SW480 (cell line): ENCODE measurements around the gene ATAD3C.
"Not testable (repeated sequence)": the region's sequence is repeated elsewhere in the genome, so short reads cannot be mapped to it uniquely, and the experiment has no call there.

ENCODE experiments used
- DNase-seq: peaks from one replicate; pipeline ENCODE4 v3.0.0-alpha.2; 2016; ENCODE audit warnings: low spot score

Gene ATAD3C

DNA sequence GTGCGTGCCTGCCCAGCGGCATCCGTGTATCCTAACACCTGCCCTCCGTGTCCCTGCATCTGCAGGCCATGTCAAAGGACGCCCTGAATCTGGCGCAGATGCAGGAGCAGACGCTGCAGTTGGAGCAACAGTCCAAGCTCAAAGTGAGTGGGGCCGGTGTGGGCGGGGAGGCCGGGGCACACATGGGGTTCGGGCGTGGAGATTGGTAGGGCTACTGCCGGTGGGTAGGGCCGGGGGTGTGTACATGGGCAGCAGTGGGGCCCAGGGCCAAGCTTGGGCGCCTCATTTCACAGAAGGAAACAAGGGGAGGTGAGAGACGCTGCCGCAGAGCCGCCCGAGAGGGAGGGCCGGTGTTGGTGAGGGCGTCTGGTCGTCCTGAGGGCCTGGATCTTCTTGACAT is 1.1 kb downstream of the ATAD3C start:
- DNase-seq = not testable (repeated sequence)

DNA sequence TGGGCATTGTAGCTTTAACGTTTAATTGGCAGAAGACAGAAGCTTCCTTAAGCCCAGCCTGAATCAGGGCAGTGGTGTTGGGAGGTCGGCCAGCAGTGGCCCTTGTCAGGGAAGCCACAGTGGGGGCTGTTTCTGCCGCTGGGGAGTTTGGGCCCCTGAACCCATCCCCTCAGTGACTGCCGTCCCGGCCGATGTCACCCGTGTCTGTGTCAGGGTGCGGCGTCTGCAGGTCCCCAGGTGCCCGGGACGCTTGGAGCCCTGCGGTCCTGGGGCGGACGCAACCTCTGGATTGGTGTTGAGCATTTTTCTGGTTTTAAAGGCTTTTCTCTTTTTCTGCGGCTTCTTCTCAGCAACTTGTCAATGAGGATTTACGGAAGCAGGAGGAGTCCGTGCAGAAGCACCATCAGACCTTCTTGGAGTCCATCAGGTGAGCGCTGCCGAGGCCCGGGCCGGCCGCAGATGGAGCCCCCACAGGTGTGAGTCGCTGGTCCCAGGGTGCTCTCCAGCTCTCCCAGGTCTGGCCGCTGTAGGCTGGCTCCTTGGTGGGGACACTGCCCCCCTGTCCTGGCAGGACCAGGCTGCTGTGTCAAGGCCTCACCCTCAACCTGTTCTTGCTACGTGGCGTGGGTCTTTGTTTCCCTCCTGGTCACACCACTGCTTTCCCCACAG is 2.3 kb downstream of the ATAD3C start:
- no peak for DNase-seq

DNA sequence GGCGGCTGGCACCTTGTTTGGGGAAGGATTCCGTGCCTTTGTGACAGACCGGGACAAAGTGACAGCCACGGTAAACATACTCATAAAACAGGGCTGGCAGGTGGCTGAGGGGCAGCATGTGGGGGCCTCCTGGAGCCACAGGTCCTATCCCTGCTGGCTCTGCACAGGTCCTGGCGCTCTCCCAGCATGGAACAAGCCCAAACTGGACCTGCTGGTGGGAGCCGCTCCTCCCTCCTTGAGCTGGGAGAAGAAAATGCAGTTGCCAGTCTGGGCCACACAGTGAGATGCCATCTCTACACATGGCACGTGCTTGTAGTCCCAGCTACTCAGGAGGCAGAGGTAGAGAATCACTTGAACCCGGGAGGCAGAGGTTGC is 2.9 kb downstream of the ATAD3C start:
- not testable (repeated sequence) for DNase-seq

DNA sequence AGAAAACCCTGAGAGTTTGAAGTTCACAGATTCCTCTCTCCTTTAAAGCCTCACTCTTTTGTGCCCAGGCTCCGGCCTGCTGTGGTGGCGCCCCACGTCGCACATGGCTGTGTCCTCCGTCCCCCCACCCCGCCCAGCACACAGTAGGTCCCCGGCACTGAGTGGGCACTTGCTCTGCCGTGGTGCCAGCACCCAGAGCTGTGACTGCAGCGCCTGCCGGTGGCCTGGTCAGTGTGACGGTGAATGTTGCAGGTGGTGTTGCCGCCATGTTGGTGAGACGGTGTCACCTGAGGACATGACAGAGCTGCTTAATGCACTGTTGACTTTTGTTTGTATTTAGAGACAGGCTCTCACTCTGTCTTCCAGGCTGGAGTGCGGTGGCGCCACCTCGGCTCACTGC is 3.4 kb downstream of the ATAD3C start:
- DNase-seq = no peak

DNA sequence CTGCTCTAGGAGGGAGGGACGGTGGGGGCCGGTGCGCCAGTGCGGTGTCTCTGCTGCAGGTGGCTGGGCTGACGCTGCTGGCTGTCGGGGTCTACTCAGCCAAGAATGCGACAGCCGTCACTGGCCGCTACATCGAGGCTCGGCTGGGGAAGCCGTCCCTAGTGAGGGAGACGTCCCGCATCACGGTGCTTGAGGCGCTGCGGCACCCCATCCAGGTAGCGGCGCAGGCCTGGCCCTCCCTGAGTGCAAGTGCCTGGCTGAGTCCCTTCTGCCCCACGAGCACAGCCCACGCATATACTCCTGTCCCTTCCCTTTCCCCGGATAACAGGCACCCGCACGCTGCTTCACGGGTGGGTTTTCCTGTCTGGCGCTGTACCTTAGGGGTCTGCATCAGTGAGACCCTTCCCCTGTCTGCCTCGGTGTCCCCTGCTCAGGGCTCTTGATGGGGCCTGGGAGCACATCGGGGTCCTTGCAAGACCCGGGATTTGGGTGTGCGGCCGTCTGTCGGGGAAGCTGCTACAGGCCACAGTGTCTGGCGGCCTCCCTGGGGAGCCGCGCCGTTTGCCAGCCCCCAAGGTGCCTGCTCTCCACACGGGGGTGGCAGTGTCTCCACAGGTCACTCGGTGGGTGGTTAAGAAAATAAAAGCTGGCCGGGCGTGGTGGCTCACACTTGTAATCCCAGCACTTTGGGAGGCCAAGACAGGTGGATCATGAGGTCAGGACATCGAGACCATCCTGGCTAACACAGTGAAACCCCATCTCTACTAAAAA is 5.0 kb downstream of the ATAD3C start:
- not testable (repeated sequence) for DNase-seq

DNA sequence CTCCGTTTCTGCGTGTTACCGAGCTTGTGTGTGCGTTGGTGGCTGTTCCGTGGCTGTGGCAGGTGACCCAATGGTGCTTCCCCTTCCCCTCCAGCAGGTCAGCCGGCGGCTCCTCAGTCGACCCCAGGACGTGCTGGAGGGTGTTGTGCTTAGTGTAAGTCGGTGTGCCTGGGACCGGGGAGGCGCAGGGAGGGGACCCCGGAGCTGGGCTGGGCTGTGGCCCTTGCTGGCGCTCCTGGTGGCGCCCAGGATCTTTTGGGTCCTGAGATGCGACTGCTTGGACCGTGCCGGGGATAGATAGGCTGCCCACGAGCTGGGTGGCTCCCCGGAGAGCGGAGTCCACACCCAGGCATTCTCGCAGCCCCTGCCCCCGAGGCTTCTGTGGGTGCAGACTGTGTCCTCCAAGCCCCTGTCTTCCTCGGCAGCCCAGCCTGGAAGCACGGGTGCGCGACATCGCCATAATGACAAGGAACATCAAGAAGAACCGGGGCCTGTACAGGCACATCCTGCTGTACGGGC is 5.9 kb downstream of the ATAD3C start:
- no peak for DNase-seq

DNA sequence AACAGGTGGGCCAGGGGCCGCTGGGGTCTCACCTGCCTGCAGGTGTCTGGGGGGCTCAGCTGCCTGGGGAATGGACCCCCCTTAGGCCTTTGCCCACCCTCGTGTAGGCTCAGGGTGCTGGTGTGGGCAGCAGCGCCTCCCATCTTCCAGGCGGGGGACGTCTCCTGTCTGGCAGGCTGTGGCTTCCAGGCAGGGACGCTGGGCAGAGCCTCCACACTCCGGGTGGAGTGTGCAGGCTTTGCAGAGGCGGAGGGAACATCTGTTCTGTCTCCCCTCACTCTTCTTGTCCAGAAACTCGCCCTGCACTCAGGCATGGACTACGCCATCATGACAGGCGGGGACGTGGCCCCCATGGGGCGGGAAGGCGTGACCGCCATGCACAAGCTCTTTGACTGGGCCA is 6.4 kb downstream of the ATAD3C start:
- not testable (repeated sequence) for DNase-seq

DNA sequence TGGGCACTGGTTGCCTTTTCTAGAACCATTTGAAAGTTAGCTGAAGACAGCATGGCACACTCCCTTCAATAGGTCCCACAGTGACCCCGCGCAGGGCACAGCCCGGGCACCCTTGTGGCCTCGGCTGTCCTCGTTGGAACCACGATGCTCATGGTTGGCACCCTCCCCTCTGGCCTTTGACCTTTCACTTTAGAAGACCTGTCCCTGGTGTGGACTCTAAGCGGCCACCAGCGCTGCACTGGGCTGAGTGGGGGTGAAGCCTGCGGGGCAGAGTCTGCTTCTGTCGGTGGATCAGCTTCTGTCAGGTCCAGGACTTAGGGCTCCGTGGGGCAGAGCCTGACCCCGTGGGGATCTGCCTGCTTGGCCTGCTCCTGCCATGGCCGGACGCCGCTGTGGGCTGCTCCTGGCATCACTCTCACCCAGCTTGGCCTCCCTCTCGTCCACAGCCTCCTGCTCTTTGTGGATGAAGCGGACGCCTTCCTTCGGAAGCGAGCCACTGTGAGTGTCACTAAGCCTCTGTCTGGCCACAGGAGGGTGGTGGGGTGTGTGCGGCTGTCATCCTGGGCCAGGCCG is 7.3 kb downstream of the ATAD3C start:
- DNase-seq = not testable (repeated sequence)

DNA sequence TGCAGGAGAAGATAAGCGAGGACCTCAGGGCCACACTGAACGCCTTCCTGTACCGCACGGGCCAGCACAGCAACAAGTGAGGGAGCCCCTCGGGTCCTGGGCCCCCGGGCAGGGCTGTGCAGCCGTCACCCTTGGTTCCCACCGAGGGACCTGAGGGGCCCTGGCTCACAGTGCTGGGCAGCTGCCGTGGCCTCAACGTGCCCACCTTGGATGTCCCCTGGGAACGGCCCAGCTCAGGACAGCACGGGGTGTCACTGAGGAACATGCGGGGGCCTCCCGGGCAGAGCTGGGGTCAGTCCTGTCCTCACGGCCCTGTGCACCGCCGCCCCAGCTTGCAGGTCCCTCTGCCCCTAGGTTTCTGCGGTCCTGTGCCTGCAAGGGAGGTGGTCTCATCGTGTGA is 9.7 kb downstream of the ATAD3C start:
- not testable (repeated sequence) for DNase-seq

DNA sequence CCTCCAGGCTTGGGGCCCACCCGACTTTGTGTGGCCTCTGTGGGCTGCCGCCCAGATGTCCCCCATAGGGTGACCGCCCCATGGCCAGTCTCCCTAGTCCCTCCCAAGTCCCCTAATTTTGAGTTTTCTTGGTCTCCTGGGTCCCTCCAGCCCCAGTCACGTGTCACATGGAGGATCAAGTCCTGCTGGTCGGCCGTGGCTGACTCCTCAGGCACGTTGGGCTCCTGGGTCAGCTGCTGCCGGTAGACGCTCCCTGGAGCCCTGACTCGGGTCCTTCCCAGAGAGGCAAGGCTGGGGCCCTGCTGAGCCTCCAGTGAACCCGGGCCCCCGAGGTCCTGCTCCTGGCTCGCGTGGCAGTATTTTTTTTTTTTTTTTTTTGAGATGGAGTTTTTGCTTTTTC is 10.2 kb downstream of the ATAD3C start:
- DNase-seq = not testable (repeated sequence)

DNA sequence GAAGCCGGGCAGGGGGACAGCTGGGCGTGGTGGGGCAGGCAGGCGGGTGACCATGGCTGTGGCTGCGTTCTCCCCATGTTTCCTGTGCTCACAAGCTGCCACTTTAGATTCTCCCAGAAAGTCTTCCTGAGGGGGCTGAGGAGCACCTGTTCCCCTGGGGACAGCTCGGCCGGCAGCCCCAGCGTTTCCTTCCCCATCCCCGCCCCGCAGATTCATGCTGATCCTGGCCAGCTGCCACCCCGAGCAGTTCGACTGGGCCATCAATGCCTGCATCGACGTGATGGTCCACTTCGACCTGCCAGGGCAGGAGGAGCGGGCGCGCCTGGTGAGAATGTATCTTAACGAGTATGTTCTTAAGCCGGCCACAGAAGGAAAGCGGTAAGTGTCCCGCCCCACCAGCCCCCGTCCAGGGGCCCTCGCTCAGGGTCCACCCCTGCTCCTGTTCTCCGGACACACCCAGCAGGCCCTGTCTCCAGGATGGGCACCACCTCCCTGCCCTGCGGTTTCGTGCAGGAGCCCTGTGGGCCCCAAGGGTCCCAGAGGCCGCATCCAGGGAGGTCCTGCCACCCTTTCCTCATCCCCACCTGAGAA is 11.1 kb downstream of the ATAD3C start:
- no peak for DNase-seq

DNA sequence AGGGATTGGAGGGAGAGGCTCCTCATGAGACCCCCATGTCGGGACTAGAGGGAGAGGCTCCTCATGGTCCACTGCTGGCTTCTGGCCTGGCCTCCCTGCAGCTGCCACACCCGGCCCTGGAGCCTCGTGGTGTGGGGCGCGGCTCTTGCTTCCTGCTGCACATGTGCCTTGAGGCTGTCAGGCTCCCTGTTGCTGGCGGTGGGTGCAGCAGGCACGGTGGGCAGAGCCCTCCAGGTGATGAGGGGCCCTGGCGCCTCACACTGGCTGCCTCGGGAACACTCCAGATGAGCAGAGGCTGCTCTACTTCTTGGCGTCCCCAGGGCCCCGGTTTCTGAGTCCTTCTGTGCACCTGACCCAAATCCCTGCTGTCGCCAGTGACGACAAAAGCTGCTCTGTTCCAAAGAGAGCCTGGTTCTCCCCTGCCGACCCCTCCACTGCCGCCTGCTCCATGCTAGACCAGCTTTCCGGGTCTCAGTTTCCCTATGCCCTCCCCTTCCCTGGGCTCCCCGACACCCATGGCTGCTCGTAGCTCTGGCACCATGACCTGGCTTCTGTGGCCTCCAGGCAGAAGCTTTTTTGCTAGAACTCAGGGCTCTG is 12.3 kb downstream of the ATAD3C start:
- DNase-seq = no peak

DNA sequence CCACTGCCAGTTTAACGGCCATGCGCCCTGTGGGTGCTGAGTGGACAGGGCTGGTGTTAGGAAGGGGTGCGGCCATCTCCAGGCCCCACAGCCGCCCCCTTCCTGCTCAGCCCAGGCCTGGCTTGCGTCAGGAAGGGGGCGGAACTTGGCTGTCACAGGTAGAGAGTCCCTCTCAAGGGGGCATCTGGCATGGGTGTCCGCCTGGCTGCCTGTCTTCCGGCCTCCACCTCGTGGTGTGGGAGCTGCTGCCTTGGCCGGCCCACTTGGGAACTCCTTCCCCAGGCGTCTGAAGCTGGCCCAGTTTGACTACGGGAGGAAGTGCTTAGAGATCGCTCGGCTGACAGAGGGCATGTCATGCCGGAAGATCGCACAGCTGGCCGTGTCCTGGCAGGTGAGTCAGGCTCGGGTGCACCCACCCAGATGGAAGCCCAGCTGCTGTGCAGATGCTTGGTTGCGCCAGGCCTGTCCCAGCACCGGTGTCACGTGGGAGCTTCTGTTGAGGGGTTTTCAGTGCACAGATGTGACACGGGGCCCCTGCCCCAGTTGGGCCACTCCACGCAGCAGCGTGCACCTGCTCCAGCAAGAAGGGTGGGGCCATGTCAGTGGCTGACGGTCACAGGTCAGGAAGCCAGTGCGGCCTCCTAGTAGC is 13.0 kb downstream of the ATAD3C start:
- peak; percentile 41 for DNase-seq

DNA sequence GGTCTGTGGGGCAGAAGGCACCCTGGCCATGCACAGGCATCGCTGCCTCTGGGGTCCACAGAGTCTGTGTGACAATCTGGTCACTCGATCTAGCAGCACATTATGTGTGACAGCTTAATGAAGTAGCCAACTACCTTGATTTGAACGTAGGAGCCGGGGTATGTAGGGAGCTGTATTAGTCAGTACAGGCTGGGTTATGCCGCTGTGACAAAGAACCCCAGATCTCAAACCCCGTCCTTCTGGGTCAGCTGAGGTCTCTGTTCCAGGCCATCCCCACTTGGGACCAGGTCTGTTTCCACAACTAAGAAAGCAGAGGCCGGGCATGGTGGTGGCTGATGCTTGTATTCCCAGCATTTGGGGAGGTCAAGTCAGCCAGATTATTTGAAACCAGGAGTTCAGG is 13.8 kb downstream of the ATAD3C start:
- no peak for DNase-seq

DNA sequence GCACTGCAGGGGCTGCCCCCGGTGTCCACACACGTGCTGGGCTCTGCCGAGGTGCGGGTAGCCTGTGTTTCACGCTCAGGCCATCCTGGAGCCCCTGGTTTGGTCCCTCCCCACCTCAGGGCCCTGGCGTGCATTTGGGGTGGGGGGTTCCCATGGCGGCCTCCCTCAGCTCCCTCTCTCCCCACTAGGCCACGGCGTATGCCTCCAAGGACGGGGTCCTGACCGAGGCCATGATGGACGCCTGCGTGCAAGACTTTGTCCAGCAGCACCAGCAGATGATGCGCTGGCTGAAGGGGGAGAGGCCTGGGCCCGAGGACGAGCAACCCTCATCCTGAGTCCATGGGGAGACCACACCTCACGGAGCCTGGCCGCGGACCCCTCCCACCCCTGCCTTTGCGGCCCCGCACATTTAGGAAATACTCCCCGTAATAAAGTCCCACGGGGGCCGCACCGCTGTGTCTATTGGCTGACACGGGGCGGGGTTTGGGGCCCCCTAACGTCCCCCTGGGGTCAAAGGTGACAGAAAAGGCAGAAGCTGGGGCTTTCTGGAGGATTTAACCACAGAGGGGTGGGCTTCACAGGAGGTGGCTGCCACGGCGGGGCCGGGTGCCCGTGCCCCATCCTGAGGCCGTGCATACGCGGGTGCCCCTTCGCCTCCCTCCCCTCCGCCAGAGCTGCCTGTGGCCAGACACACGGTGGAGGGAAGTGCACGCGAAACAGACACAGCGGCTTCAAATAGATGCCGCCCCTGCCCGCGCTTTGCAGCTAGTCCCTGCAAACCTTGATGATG is 18.9 kb downstream of the ATAD3C start:
- not testable (repeated sequence) for DNase-seq

DNA sequence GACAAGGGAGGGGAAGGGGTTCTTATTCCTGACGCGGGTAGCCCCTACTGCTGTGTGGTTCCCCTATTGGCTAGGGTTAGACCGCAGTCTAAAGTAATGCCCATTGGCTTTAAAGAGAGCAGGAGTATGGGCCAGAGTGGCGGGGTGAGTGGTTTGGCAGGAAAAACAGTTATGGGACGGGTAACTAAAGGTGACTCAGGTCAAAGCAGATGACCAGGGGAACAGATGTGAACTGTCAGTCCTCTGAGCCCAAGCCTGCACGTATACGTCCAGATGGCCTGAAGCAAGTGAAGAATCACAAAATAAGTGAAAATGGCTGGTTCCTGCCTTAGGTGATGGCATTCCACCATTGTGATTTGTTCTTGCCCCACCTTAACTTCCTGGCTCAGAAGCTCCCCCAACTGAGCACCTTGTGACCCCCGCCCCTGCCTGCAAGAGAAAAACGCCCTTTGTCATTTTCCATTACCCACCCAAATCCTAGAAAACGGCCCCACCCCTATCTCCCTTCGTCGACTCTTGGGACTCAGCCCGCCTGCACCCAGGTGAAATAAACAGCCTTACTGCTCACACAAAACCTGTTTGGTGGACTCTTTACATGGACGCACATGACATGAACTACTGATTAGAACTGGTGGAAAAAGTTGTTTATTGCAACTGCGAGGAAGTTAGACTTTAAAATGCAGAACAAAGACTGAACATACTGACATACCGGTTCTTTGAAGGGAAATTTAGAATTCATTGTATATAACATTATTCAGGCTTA is 21.3 kb downstream of the ATAD3C start:
- peak; percentile 14 for DNase-seq

DNA sequence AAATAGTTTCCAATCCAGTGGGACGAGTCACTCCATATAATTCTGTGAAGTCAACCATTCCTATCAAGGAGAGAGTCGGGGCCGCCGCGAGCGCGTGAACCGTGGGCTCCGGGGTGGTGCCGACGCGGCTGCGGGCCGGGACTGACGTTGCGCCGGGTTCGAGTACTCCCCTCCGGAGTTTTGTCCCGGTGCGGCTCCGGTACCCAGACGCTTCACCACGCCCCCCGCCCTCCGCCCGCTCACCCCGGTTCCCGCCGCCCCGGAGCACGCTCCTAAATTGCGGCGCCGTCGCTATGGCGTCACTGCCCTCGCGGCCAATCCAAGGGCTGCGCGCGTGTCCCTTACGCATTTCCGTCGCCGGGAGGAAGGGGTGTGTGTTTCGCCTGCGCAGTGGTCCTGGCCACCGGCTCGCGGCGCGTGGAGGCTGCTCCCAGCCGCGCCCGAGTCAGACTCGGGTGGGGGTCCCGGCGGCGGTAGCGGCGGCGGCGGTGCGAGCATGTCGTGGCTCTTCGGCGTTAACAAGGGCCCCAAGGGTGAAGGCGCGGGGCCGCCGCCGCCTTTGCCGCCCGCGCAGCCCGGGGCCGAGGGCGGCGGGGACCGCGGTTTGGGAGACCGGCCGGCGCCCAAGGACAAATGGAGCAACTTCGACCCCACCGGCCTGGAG is 22.0 kb downstream of the ATAD3C start, which contains the start of gene ATAD3B:
ATAD3B (plus strand) TSS at position 377 of the 664 bp plus-strand sequence; CDS start at position 497, 120 bp downstream.
- DNase-seq = peak; percentile 90

DNA sequence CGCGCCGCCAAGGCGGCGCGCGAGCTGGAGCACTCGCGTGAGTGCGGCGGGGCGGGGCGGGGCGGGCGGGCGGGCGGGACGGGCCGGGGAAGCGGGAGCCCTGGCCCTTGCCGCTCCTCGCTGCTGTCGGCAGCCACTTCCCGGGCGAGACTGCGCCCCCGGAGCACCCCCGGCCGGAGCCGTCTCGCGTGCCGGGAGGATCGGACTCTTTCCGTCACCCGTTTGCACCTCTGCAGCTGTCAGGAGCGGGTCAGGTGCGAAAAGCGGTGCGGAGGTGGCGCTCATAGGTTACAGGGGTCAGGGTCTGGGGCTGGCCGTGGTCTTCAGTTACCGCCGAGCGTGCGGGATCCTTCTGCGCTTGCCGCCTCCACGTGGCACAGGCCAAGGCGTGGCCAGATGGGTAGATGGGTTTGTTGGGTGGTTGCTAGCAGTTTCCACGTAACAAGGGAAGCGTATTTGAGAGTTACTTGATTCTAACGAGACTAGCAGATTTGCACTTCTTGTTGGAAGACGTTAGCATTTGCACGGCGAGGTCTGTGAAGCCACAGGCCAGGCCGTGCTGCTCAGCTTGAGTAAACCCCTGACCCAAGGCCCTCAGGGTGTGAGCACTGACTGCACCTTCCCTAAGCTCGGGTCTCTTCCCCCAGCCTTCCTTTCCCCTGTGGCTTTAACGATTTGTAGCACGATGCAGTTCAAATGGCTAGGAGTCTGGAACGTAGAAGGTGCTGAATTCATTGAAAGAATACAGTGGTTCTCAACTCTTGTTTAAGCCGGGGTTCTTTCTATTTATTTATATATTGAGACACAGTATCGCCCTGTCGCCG is 22.8 kb downstream of the ATAD3C start:
- DNase-seq = not testable (repeated sequence)

DNA sequence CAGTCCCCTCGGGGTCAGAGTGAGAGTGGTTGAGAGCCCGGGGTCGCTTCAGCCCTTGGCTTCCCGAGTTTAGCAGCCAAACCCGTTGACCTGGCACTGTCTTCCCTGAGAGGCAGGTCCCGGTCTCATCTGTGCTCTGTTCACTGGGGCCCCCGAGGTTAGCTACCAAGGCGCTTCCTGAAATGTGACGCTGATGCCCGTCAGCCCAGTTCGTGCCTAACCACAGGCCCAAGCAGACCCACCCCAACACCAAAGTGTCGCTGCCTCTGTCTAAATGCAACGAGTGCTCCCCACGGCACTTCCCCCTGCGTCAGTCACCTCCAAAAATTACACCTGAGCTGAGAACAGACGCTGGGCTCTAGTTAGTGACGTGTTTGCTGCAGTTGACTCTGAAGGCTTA is 26.5 kb downstream of the ATAD3C start:
- DNase-seq = not testable (repeated sequence)
